Small intestine (tissue), 7 donors: ENCODE data around the gene TAAR9. TPM values are rescaled to one million over a fixed set of nuclear protein-coding genes. Genes with fewer than 3 reads are reported as not detected.

Experiments
- DNase-seq, 2 donors: peaks; one replicate each; pipeline versions ENCODE4 v3.0.0 to v3.0.0-alpha.2; 2013
- FAIRE-seq: peaks from 2 replicates; lab custom pipeline; 2012; peaks lifted over from hg19 to GRCh38; lab: Jason Lieb, UNC
- H3K27ac ChIP-seq, 3 donors: one replicate each; pipeline ENCODE4 v1.5.1; 2013; ENCODE audit warnings: low read length in 2 of 3, mild to moderate bottlenecking in 2 of 3, control low read depth in 1 of 3, inconsistent platforms in 1 of 3, low read depth in 1 of 3, moderate library complexity in 1 of 3
- H3K27me3 ChIP-seq, 3 donors: one replicate each; pipeline ENCODE4 v1.6.1; 2013; ENCODE audit warnings: low read length in 3 of 3, inconsistent platforms in 1 of 3; ENCODE audit not compliant: control insufficient read depth in 3 of 3, insufficient read depth in 3 of 3
- H3K36me3 ChIP-seq, 3 donors: one replicate each; pipeline ENCODE4 v1.6.1; 2013; ENCODE audit warnings: low read length in 3 of 3, inconsistent platforms in 1 of 3, low read depth in 1 of 3, mild to moderate bottlenecking in 1 of 3, moderate library complexity in 1 of 3; ENCODE audit not compliant: control insufficient read depth in 3 of 3, insufficient read depth in 2 of 3
- H3K4me1 ChIP-seq, 3 donors: one replicate each; pipeline ENCODE4 v1.6.1; 2013; ENCODE audit warnings: low read length in 2 of 3, inconsistent platforms in 1 of 3, low read depth in 1 of 3, mild to moderate bottlenecking in 1 of 3, moderate library complexity in 1 of 3; ENCODE audit not compliant: control insufficient read depth in 3 of 3, insufficient read depth in 2 of 3
- H3K4me3 ChIP-seq, 3 donors: one replicate each; pipeline ENCODE4 v1.5.1; 2013; ENCODE audit warnings: low read length in 3 of 3, control low read depth in 1 of 3, inconsistent platforms in 1 of 3, low read depth in 1 of 3, mild to moderate bottlenecking in 1 of 3, moderate library complexity in 1 of 3
- H3K9me3 ChIP-seq, 2 donors: one replicate each; pipeline ENCODE4 v1.6.1; 2013; ENCODE audit warnings: low read depth in 1 of 2, low read length in 1 of 2; ENCODE audit not compliant: control insufficient read depth in 2 of 2, insufficient read depth in 1 of 2
- WGBS, 3 donors: extraction: QIAGEN DNeasy Blood & Tissue Kit; methylation state at CpG; one replicate each; pipeline ENCODE4 v1.1.7; 2013; 5-methylcytosine and 5-hydroxymethylcytosine counted together
- polyA plus RNA-seq, 4 donors: library from polyadenylated mRNA; stranded (reverse) in 3 of 4; unstranded in 1 of 4; fragments of 200-250 nt in 3 of 4; fragments of 120-200 nt in 1 of 4; gene quantifications; one replicate each; pipeline versions ENCODE4 v1.2.1 to v1.2.3, GENCODE V29; 2013
- donor health status: healthy with polysubstance abuse.
- donor health status: control.
- donor health status: control.
- donor health status: Bipolar disorder and iron deficiency.
- donor health status: healthy.

The TAAR9 gene
- polyA plus RNA-seq, 4 donors, result not detected

GRCh38 chr6:132587424-132587823 lies 49.3 kb downstream of the TAAR9 start:
- Histone ChIP-seq H3K27me3 (no peaks in the 10 kb centered on the region), H3K9me3 (no peaks in the 10 kb centered on the region), H3K4me1 (no peaks in the 10 kb centered on the region), H3K27ac (no peak overlapping the region), H3K36me3 (no peaks in the 10 kb centered on the region), H3K4me3 (no peak overlapping the region)
- 57 to 89% (median 69%) methylated on average over 2 of the region's 2 CpGs for WGBS, 3 donors
- FAIRE-seq, result no peak
- no peak for DNase-seq

Other genes with a start within 250 kb of the TAAR9 start
- gene MOXD1, start 136.8 kb upstream of the TAAR9 start, polyA plus RNA-seq, result 1 to 10 TPM in 3 of 4 donors, under 1 TPM in 1; 0.45 to 5.3 (median 2.2) TPM
- gene STX7, start 25.2 kb upstream of the TAAR9 start, polyA plus RNA-seq, result 10 to 100 TPM; 24.7 to 91.8 (median 34.6) TPM
- gene TAAR8, start 14.4 kb downstream of the TAAR9 start, polyA plus RNA-seq, result not detected
- gene TAAR6, start 32.0 kb downstream of the TAAR9 start, polyA plus RNA-seq, result not detected
- not detected for gene TAAR5, start 51.5 kb downstream of the TAAR9 start, polyA plus RNA-seq
- not detected for gene TAAR2, start 86.0 kb downstream of the TAAR9 start, polyA plus RNA-seq
- under 1 TPM in 1 of 4 donors, not detected in 3; 0.09 TPM for gene TAAR1, start 120.9 kb downstream of the TAAR9 start, polyA plus RNA-seq
- gene VNN1, start 175.8 kb downstream of the TAAR9 start, polyA plus RNA-seq, result 100 to 1,000 TPM in 2 of 4 donors, 10 to 100 TPM in 1, 1 to 10 TPM in 1; 3.2 to 268 (median 154) TPM
- gene VNN2, start 219.6 kb downstream of the TAAR9 start, polyA plus RNA-seq, result 1 to 10 TPM in 3 of 4 donors, not detected in 1; 1.1 to 1.2 (median 1.1) TPM